DOHH2 (cell line): ENCODE data around the gene TEKTIP1.

Experiments used
- CTCF ChIP-seq: fragments of 200-600 bp; sonication (generic); IDR thresholded peaks from one replicate; pipeline ENCODE4 v1.5.1; 2014; ENCODE audit warnings: antibody characterized with exemption, mild to moderate bottlenecking, low read depth, low read length; ENCODE audit not compliant: poor library complexity, severe bottlenecking
- EZH2phosphoT487 ChIP-seq: fragments of 200-600 bp; sonication (generic); IDR thresholded peaks from 2 replicates; pipeline ENCODE4 v1.6.1; 2017; ENCODE audit warnings: borderline replicate concordance, mild to moderate bottlenecking, antibody characterized with exemption, low read length, moderate library complexity, mixed read lengths

GRCh38 chr19:3535981-3536380, 3.0 kb upstream of the TEKTIP1 start:
- no peak for TF ChIP-seq CTCF
- TF ChIP-seq EZH2phosphoT487: no peak
